Suprapubic skin (tissue), 4 donors: ENCODE measurements around the gene INPP5A. TPM values are rescaled to one million over a fixed set of nuclear protein-coding genes. Genes with fewer than 3 reads are reported as not detected.
"Not testable (repeated sequence)": the region's sequence is repeated elsewhere in the genome, so short reads cannot be mapped to it uniquely, and the experiment has no call there.

Experiments
- DNase-seq, 2 donors: peaks; one replicate each; pipeline ENCODE4 v3.0.0-alpha.2; 2019; ENCODE audit warnings: low spot score in 2 of 2
- H3K27ac ChIP-seq: fragments of 200-600 bp; sonication (generic); one replicate; pipeline ENCODE4 v1.5.1; 2019
- H3K27me3 ChIP-seq: fragments of 200-600 bp; sonication (generic); one replicate; pipeline ENCODE4 v1.5.1; 2019
- H3K36me3 ChIP-seq: fragments of 200-600 bp; sonication (generic); one replicate; pipeline ENCODE4 v1.5.1; 2019
- H3K4me1 ChIP-seq: fragments of 200-600 bp; sonication (generic); one replicate; pipeline ENCODE4 v1.5.1; 2019
- H3K4me3 ChIP-seq: fragments of 200-600 bp; sonication (generic); one replicate; pipeline ENCODE4 v1.5.1; 2019; ENCODE audit warnings: mild to moderate bottlenecking
- H3K9me3 ChIP-seq: fragments of 200-600 bp; sonication (generic); one replicate; pipeline ENCODE4 v1.5.1; 2019
- EP300 ChIP-seq: sonication (generic); formaldehyde crosslinking; IDR thresholded peaks from one replicate; pipeline ENCODE4 v1.6.1; 2017; ENCODE audit warnings: antibody characterized with exemption
- POLR2A ChIP-seq, 2 donors: fragments of 450-650 bp; IDR thresholded peaks; one replicate each; pipeline ENCODE4 v1.6.1; 2017; ENCODE audit warnings: antibody characterized with exemption in 2 of 2, mild to moderate bottlenecking in 2 of 2, moderate library complexity in 2 of 2
- POLR2AphosphoS5 ChIP-seq, 3 donors: sonication (generic); formaldehyde crosslinking; IDR thresholded peaks; one replicate each; pipeline ENCODE4 v1.6.1; 2017; ENCODE audit warnings: antibody characterized with exemption in 3 of 3
- WGBS: methylation state at CpG from one replicate; pipeline ENCODE4 v1.1.5; 2018; 5-methylcytosine and 5-hydroxymethylcytosine counted together
- total RNA-seq, 4 donors: library from RNA; depleted of rRNA; stranded (reverse); fragments of >200 nt; gene quantifications; one replicate each; pipeline ENCODE4 v1.1.0, GENCODE V29; 2016
- TF ChIP-seq, protein P1 (sequence below), 2 donors: fragments of 200-600 bp in 1 of 2; fragments of 450-650 bp in 1 of 2; sonication (generic) in 1 of 2; IDR thresholded peaks; one replicate each; pipeline ENCODE4 v1.5.1; 2016 to 2019; ENCODE audit warnings: antibody characterized with exemption in 2 of 2, mild to moderate bottlenecking in 1 of 2, moderate library complexity in 1 of 2

Gene INPP5A
- total RNA-seq, 4 donors from 2014 or later, result 28.1 to 39.1 (median 32.3) TPM

DNA sequence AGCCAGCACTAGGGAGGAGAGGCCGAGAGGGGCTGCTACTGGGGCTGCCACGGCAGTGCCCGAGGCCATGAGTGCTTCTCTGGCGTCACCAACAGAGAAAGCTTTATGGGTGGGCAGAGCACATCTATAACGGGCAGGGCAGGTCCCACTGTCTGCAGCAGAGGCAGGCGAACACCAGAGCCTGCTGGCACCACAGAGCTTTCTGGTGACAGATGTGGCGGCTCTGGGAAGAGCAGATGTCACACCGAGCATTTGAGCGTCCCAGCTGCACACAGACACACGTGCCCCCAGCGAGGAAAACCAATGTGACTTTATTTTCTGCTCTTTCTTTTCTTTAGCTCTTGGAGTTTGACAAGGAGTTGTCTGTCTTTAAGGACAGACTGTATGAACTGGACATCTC is 227.8 kb downstream of the INPP5A start:
- Histone ChIP-seq H3K9me3 (no peaks in the 10 kb centered on the region), H3K27me3 (no peaks in the 10 kb centered on the region), H3K36me3 (peaks cover 17% of the 10 kb centered on the region), H3K4me1 (no peaks in the 10 kb centered on the region), H3K27ac (no peak overlapping the region), H3K4me3 (no peak overlapping the region)
- no peak for DNase-seq
- WGBS, result 80% methylated on average over 11 of the region's 11 CpGs
- TF ChIP-seq EP300, result no peak
- TF ChIP-seq, protein P1, sequence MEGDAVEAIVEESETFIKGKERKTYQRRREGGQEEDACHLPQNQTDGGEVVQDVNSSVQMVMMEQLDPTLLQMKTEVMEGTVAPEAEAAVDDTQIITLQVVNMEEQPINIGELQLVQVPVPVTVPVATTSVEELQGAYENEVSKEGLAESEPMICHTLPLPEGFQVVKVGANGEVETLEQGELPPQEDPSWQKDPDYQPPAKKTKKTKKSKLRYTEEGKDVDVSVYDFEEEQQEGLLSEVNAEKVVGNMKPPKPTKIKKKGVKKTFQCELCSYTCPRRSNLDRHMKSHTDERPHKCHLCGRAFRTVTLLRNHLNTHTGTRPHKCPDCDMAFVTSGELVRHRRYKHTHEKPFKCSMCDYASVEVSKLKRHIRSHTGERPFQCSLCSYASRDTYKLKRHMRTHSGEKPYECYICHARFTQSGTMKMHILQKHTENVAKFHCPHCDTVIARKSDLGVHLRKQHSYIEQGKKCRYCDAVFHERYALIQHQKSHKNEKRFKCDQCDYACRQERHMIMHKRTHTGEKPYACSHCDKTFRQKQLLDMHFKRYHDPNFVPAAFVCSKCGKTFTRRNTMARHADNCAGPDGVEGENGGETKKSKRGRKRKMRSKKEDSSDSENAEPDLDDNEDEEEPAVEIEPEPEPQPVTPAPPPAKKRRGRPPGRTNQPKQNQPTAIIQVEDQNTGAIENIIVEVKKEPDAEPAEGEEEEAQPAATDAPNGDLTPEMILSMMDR (IDR thresholded peaks at IDR 0.05), result no peak
- no peak for TF ChIP-seq POLR2A (IDR thresholded peaks at IDR 0.05)
- TF ChIP-seq POLR2AphosphoS5 (IDR thresholded peaks at IDR 0.05), result no peak

DNA sequence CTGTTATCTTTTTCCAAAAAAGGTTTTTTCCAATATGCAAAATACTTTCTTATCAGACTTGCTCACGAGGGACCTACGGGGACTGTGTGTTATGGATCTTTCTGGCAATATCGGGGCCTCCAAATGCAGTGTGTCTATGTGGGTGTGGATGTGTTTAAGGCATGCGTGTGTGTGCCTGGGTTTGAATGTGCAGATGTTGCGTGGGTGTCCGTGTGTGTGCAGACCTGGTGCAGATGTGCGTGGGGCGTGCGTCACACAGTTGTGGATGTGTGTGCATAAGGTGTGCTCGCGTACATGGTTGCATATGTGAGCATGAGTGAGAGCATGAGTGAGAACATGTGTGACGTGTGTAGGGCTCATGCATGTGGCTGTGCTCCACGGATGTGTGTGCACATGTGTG is 228.7 kb downstream of the INPP5A start:
- H3K27me3 ChIP-seq, result no peaks in the 10 kb centered on the region
- H3K4me1 ChIP-seq, result no peaks in the 10 kb centered on the region
- H3K9me3 ChIP-seq, result no peaks in the 10 kb centered on the region
- WGBS, result 88% methylated on average over 13 of the region's 13 CpGs
- no peak overlapping the region for H3K4me3 ChIP-seq
- no peak overlapping the region for H3K27ac ChIP-seq
- TF ChIP-seq EP300 (no peak), POLR2A (IDR thresholded peaks at IDR 0.05) (no peak), POLR2AphosphoS5 (IDR thresholded peaks at IDR 0.05) (no peak)
- TF ChIP-seq, protein P1 (IDR thresholded peaks at IDR 0.05), result no peak
- peaks cover 21% of the 10 kb centered on the region for H3K36me3 ChIP-seq
- no peak for DNase-seq

DNA sequence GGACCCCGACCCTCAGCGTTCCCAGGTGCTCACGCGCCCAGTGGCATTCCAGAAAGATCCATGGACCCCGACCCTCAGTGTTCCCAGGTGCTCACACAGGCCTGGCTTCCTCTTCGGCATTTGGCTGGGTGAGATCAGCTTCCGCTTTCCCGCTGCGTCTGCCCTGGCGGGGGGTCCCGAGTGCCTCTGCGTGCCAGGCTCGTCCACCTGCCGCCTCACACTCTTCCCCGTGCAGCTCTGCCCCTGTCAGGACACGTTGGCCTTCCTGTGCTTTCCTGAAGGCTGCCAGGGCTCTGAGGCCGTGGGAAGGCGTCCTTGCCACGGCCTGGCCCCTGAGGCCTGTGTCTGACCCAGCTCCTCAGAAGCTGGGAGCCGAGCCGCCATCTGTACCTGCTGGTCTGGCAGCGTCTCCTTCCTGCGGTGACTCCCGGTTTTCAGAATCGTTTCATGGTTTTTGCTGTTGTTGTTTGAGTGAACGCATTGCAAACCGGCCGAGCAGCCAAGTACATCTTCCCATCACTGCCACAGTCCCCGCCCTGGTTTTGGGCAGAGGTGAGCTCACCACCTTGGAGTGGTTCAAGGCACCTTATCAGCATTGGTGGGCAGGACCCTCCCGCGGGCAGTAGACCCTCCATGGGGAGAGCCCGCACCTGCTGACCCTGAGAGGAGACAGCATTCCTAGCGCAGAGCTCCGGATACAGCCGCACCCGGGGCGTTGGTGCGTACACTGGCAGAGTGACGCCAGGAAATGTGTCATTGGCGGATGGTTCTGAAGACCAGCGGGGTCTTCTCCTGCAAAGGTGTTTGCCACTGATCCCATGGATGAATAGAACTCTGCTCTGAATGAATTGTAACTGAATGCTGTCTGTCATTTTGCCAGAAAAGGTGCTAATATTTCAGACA is 231.0 kb downstream of the INPP5A start:
- Histone ChIP-seq H3K36me3 (peaks cover 24% of the 10 kb centered on the region), H3K9me3 (no peaks in the 10 kb centered on the region), H3K4me3 (no peak overlapping the region), H3K27me3 (no peaks in the 10 kb centered on the region), H3K4me1 (no peaks in the 10 kb centered on the region), H3K27ac (no peak overlapping the region)
- 96% methylated on average over 34 of the region's 41 CpGs for WGBS
- no peak for DNase-seq
- TF ChIP-seq, protein P1 (IDR thresholded peaks at IDR 0.05), result no peak
- TF ChIP-seq POLR2AphosphoS5 (IDR thresholded peaks at IDR 0.05) (no peak), EP300 (no peak), POLR2A (IDR thresholded peaks at IDR 0.05) (no peak)

DNA sequence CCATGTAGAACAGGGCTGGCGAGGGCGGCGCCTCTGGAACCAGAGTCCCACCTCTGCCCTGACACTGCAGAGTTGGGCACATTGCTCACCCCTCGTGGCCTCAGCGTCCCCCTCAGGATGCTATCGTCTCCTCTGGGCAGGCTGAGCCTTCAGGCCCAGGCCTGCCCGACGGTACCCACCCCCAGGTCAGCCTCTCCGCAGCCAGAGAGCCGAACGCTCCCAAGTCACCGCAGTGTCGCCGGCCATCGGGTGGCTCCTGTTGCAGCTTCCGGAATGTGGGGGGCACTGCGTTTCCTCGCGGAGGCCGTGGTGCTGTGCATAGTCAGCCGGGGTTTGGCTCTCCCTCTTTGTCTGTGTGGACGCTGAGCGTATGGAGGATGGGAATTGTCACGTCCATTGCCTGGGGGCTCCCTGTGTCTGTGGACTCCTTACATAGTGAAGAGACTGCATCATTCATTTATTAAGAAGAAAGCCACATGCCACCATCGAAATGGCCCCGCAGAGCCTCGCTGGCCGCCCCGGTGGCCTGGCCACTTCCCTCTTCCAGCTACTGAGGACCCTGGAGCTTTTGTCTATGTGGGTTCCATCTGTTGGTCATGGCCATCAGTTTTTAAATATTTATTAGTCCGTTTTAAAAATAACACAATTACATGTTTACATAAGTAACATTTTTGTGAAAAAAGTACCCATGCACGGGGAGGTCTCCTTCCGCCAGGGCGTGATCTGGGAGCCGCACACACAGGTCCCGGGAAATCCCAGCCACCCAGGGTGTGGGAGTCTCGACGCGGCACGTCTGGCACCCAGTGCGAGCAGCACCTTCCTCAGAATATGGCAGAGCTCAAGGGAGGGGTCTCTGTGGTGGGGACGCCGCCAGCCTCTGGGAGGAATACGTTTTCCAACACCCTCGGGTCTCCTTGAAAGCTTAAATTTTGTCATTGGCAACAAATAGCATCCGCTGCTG is 232.8 kb downstream of the INPP5A start:
- Histone ChIP-seq H3K9me3 (no peaks in the 10 kb centered on the region), H3K4me1 (no peaks in the 10 kb centered on the region), H3K27me3 (no peaks in the 10 kb centered on the region), H3K27ac (no peak overlapping the region), H3K36me3 (peaks cover 24% of the 10 kb centered on the region), H3K4me3 (no peak overlapping the region)
- TF ChIP-seq, protein P1 (IDR thresholded peaks at IDR 0.05), result no peak
- TF ChIP-seq POLR2A (IDR thresholded peaks at IDR 0.05) (no peak), EP300 (no peak), POLR2AphosphoS5 (IDR thresholded peaks at IDR 0.05) (no peak)
- WGBS, result 93% methylated on average over 24 of the region's 45 CpGs
- no peak for DNase-seq

DNA sequence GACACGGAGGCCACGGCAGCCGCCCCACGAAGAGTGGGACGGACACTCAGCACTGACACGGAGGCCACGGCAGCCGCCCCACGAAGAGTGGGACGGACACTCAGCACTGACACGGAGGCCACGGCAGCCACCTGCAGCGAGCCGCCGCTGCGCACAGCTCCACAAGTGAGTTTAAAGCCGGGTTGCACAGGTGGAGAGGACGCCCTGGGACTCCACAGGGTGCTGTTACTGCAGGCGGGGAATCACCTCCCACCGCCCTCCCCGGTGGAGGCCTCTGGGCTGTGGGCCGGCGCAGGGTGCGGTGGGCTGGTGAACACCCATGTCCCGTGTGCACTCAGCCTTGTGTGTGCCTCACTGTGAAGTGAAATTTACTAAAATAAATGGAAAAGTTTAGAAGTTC is 235.2 kb downstream of the INPP5A start:
- peaks cover 35% of the 10 kb centered on the region for H3K36me3 ChIP-seq
- H3K27me3 ChIP-seq, H3K4me1 ChIP-seq, H3K27ac ChIP-seq, H3K9me3 ChIP-seq, H3K4me3 ChIP-seq, DNase-seq: not testable (repeated sequence)
- 94% methylated on average over 6 of the region's 25 CpGs for WGBS
